ENCODE measurements around the gene CEP162.

GRCh38 chr6:84150705-84151104, 76.7 kb downstream of the CEP162 start:
- TF ChIP-seq, protein P1, sequence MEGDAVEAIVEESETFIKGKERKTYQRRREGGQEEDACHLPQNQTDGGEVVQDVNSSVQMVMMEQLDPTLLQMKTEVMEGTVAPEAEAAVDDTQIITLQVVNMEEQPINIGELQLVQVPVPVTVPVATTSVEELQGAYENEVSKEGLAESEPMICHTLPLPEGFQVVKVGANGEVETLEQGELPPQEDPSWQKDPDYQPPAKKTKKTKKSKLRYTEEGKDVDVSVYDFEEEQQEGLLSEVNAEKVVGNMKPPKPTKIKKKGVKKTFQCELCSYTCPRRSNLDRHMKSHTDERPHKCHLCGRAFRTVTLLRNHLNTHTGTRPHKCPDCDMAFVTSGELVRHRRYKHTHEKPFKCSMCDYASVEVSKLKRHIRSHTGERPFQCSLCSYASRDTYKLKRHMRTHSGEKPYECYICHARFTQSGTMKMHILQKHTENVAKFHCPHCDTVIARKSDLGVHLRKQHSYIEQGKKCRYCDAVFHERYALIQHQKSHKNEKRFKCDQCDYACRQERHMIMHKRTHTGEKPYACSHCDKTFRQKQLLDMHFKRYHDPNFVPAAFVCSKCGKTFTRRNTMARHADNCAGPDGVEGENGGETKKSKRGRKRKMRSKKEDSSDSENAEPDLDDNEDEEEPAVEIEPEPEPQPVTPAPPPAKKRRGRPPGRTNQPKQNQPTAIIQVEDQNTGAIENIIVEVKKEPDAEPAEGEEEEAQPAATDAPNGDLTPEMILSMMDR (conservative IDR thresholded peaks at IDR 0.05; ENCODE audit: low read depth in 2 of 2): no peak
- no peak for TF ChIP-seq EZH2 (IDR thresholded peaks at IDR 0.05; ENCODE audit: low read depth, unreplicated experiment)
- TF ChIP-seq, protein P2, sequence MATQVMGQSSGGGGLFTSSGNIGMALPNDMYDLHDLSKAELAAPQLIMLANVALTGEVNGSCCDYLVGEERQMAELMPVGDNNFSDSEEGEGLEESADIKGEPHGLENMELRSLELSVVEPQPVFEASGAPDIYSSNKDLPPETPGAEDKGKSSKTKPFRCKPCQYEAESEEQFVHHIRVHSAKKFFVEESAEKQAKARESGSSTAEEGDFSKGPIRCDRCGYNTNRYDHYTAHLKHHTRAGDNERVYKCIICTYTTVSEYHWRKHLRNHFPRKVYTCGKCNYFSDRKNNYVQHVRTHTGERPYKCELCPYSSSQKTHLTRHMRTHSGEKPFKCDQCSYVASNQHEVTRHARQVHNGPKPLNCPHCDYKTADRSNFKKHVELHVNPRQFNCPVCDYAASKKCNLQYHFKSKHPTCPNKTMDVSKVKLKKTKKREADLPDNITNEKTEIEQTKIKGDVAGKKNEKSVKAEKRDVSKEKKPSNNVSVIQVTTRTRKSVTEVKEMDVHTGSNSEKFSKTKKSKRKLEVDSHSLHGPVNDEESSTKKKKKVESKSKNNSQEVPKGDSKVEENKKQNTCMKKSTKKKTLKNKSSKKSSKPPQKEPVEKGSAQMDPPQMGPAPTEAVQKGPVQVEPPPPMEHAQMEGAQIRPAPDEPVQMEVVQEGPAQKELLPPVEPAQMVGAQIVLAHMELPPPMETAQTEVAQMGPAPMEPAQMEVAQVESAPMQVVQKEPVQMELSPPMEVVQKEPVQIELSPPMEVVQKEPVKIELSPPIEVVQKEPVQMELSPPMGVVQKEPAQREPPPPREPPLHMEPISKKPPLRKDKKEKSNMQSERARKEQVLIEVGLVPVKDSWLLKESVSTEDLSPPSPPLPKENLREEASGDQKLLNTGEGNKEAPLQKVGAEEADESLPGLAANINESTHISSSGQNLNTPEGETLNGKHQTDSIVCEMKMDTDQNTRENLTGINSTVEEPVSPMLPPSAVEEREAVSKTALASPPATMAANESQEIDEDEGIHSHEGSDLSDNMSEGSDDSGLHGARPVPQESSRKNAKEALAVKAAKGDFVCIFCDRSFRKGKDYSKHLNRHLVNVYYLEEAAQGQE (IDR thresholded peaks at IDR 0.05; ENCODE audit: unreplicated experiment): no peak
- no peak for TF ChIP-seq ZNF331 (CRISPR knock-in tag; IDR thresholded peaks at IDR 0.05; ENCODE audit: low read depth)
- no peak for TF ChIP-seq POLR2AphosphoS5 (IDR thresholded peaks at IDR 0.05; ENCODE audit: low read depth)
- no peak for TF ChIP-seq CREB1 (CRISPR knock-in tag; IDR thresholded peaks at IDR 0.05; ENCODE audit: low read depth)
- no peak for TF ChIP-seq EZH2phosphoT487 (IDR thresholded peaks at IDR 0.05; ENCODE audit: unreplicated experiment)
- TF ChIP-seq ETS1 (IDR thresholded peaks at IDR 0.05): no peak
- no peak for TF ChIP-seq JUNB (IDR thresholded peaks at IDR 0.05; ENCODE audit: unreplicated experiment)
- TF ChIP-seq NANOG (IDR thresholded peaks at IDR 0.05; ENCODE audit: borderline replicate concordance): no peak
